ENCODE results near the gene SLC22A5. TPM values are rescaled to one million over a fixed set of nuclear protein-coding genes. Genes with fewer than 3 reads are reported as not detected.

The SLC22A5 gene
- total and polyA plus RNA-seq, 2 donors (not counting 3 experiments of a cell fraction or from before 2014, with no cell fraction given) = 3.6 to 9.3 TPM

- ChIA-PET POLR2A (interaction anchor here (1.2 to 2.6 kb wide), 2 partner anchors 102 to 111 kb away, joined by 3 to 14 read pairs; partner anchors contain the start of gene IRF1), CTCF (interaction anchor here (0.6 to 5.9 kb wide), 20 partner anchors 22 to 495 kb away, joined by 3 to 220 read pairs (median 7); partner anchors contain the start of genes IRF1, KIF3A and SLC22A4)
- intact Hi-C loops (cut with micrococcal nuclease) (loop anchor here (1.0 to 10.0 kb wide), 7 partner anchors 22 to 856 kb away; partner anchors contain the start of genes GDF9, HSPA4, IL13 and UQCRQ), dilution Hi-C loops (cut with MboI; ENCODE audit: extremely low pct_ligation_motif_present, low sequenced_read_pairs) (no loop called here)
- Histone ChIP-seq H3K4me2 (ENCODE audit: insufficient read depth, low read length) (peak overlapping the region; percentile 86), H3K79me2 (ENCODE audit: control insufficient read depth, insufficient read depth, low read length) (no peaks in the 10 kb centered on the region), H3K9me3 (replicated peaks; ENCODE audit: control insufficient read depth, insufficient read depth, low read length) (no peaks in the 10 kb centered on the region), H3K36me3 (ENCODE audit: control insufficient read depth in 2 of 2, extremely low read depth in 1 of 2, insufficient read depth in 2 of 2, low read length in 2 of 2) (no peaks in the 10 kb centered on the region), H3K9ac (replicated peaks; ENCODE audit: extremely low read depth, insufficient read depth, low read length) (peak overlapping the region; percentile 85), H3K9me1 (replicated peaks; ENCODE audit: control insufficient read depth, extremely low read depth, insufficient read depth, low read length) (no peaks in the 10 kb centered on the region), H2AFZ (ENCODE audit: low read depth, low read length) (peak overlapping the region; percentile 44), H3K4me3 (replicated peaks in 1 of 3; ENCODE audit: insufficient read depth in 1 of 3, low read depth in 1 of 3, low read length in 3 of 3) (peak overlapping the region in 1 of 3 experiments; percentile 28), H3K27ac (ENCODE audit: insufficient read depth, low read depth, low read length) (peak overlapping the region; percentile 99), H3K27me3 (ENCODE audit: control insufficient read depth in 2 of 2, insufficient read depth in 2 of 2, low read length in 2 of 2) (no peaks in the 10 kb centered on the region), H3K4me1 (ENCODE audit: control insufficient read depth, extremely low read depth, insufficient read depth, low read length) (peaks cover 48% of the 10 kb centered on the region), H4K20me1 (replicated peaks; ENCODE audit: control insufficient read depth, extremely low read depth, insufficient read depth, low read length) (no peaks in the 10 kb centered on the region)
- DNase-seq (ENCODE audit: low read depth, low spot score) (peak; percentile 95), FAIRE-seq (no peak)
- no peak for TF ChIP-seq EZH2 (IDR thresholded peaks at IDR 0.05; ENCODE audit: borderline replicate concordance, low read depth, low read length, severe bottlenecking)
- TF ChIP-seq JUN (IDR thresholded peaks at IDR 0.05; ENCODE audit: borderline replicate concordance, insufficient read depth, insufficient read length, low read depth) = peak; percentile 2
- no peak for TF ChIP-seq MAX (IDR thresholded peaks at IDR 0.05; ENCODE audit: insufficient read depth, insufficient read length)
- TF ChIP-seq FOS (IDR thresholded peaks at IDR 0.05; ENCODE audit: borderline replicate concordance, insufficient read depth, low read length) = no peak
- no peak for TF ChIP-seq CTCF (IDR thresholded peaks at IDR 0.05; ENCODE audit: extremely low read depth in 1 of 2, insufficient read depth in 1 of 2, low read depth in 1 of 2, low read length in 2 of 2)
- no peak for TF ChIP-seq GATA2 (IDR thresholded peaks at IDR 0.05; ENCODE audit: insufficient read depth, insufficient read length, low read depth, low read length)
- TF ChIP-seq POLR2AphosphoS5 (IDR thresholded peaks at IDR 0.05; ENCODE audit: insufficient read depth, low read depth, low read length) = peak; percentile 32
- no peak for TF ChIP-seq MYC (IDR thresholded peaks at IDR 0.05; ENCODE audit: low read depth, low read length)
- TF ChIP-seq POLR2A (IDR thresholded peaks at IDR 0.05; ENCODE audit: low read depth, low read length) = peak; percentile 37
- TSS peak; percentile 42 for BruUV-seq (replicated peaks)
Measured at GRCh38 chr5:132388244-132389050, 18.9 kb downstream of the SLC22A5 start.
